ENCODE results near the gene SORCS1.

Gene SORCS1

GRCh38 chr10:107103174-107104025 lies 61.1 kb downstream of the SORCS1 start:
- no peak for DNase-seq

- no peak for DNase-seq
These were observed 66.2 kb downstream of the SORCS1 start for GRCh38 chr10:107098326-107098725.

GRCh38 chr10:107094824-107095522 lies 69.5 kb downstream of the SORCS1 start:
- no peak for DNase-seq

GRCh38 chr10:107092321-107092720 lies 72.2 kb downstream of the SORCS1 start:
- no peak for DNase-seq

- no peak for DNase-seq
These were observed 73.4 kb downstream of the SORCS1 start for GRCh38 chr10:107091126-107091525.

- no peak for DNase-seq
These were observed 78.6 kb downstream of the SORCS1 start for GRCh38 chr10:107085665-107086525.

GRCh38 chr10:107083388-107084009 lies 81.0 kb downstream of the SORCS1 start:
- no peak for DNase-seq

GRCh38 chr10:107081644-107082043 lies 82.9 kb downstream of the SORCS1 start:
- DNase-seq, result no peak

GRCh38 chr10:107075117-107075516 lies 89.4 kb downstream of the SORCS1 start:
- no peak for DNase-seq

GRCh38 chr10:107072786-107073185 lies 91.7 kb downstream of the SORCS1 start:
- no peak for DNase-seq

GRCh38 chr10:107072028-107072427 lies 92.5 kb downstream of the SORCS1 start:
- no peak for DNase-seq

GRCh38 chr10:107071301-107071700 lies 93.2 kb downstream of the SORCS1 start:
- no peak for DNase-seq

- DNase-seq, result no peak
These were observed 96.7 kb downstream of the SORCS1 start for GRCh38 chr10:107067843-107068242.

GRCh38 chr10:107064075-107064474 lies 100.4 kb downstream of the SORCS1 start:
- DNase-seq, result no peak

- no peak for DNase-seq
These were observed 104.6 kb downstream of the SORCS1 start for GRCh38 chr10:107059872-107060271.

- no peak for DNase-seq
These were observed 105.3 kb downstream of the SORCS1 start for GRCh38 chr10:107059068-107059804.

GRCh38 chr10:107058331-107058730 lies 106.2 kb downstream of the SORCS1 start:
- no peak for DNase-seq

- DNase-seq, result no peak
These were observed 108.3 kb downstream of the SORCS1 start for GRCh38 chr10:107056182-107056581.

GRCh38 chr10:107054469-107055156 lies 109.9 kb downstream of the SORCS1 start:
- DNase-seq, result no peak

- no peak for DNase-seq
These were observed 112.7 kb downstream of the SORCS1 start for GRCh38 chr10:107051769-107052168.

- no peak for DNase-seq
These were observed 121.0 kb downstream of the SORCS1 start for GRCh38 chr10:107043461-107043860.
